Bronchial epithelial cell (primary cell): ENCODE data around the gene WFDC5. TPM values are rescaled to one million over a fixed set of nuclear protein-coding genes. Genes with fewer than 3 reads are reported as not detected.

Experiments
- DNase-seq: peaks from one replicate; pipeline ENCODE4 v3.0.0-alpha.2; 2010; ENCODE audit warnings: low read depth
- FAIRE-seq: peaks from 2 replicates; lab custom pipeline; 2011; peaks lifted over from hg19 to GRCh38; lab: Jason Lieb, UNC
- H3K27me3 ChIP-seq: 2 replicates; pipeline ENCODE4 v1.5.1; 2011; ENCODE audit warnings: low read length; ENCODE audit not compliant: control insufficient read depth, insufficient read depth
- H3K36me3 ChIP-seq: 2 replicates; pipeline ENCODE4 v1.5.1; 2011; ENCODE audit warnings: low read length; ENCODE audit not compliant: control insufficient read depth, insufficient read depth
- H3K4me3 ChIP-seq: 2 replicates; pipeline ENCODE4 v1.5.1; 2011; ENCODE audit warnings: mild to moderate bottlenecking, low read depth, low read length, control low read depth
- CTCF ChIP-seq: IDR thresholded peaks from 2 replicates; pipeline ENCODE4 v1.5.1; 2011; ENCODE audit warnings: mild to moderate bottlenecking, moderate library complexity, low read length, control low read depth, inconsistent platforms; ENCODE audit not compliant: insufficient read depth, severe bottlenecking
- total RNA-seq: library from RNA; depleted of rRNA; stranded (reverse); fragments of >200 nt; gene quantifications from 2 replicates; pipeline ENCODE4 v1.2.1, GENCODE V29; 2014

WFDC5 gene
- total RNA-seq, 1 donor from 2014 or later: 0.79 TPM

DNA sequence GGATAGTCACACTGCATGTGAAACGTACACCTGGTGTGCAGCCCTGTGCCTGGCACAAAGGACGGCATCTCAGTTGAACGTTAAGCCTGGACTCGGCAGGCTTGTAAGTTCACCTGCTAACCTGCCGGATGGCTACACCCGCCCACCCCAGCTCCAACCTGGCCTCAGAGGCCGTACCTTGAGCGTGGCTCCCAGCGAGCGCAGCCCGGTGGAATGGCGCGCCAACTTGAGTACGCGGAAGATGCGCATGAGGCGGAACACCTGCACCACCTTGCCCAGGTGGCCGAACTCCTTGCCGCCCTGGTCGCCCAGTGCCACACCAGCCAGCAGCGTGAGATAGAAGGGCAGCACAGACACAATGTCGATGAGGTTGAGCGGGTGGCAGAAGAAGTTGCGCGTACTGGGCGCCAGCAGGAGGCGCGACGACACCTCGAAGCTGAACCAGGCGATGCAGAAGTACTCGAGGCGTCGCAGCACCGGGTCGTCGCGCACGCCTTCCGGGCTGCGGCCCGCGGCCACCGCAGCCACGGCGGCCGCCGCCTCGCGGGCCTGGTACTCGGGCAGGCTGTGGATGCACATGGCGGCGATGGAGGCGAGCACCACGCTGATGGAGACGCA lies 17.4 kb downstream of the WFDC5 start:
- DNase-seq (no peak), FAIRE-seq (no peak)
- H3K4me3 ChIP-seq: peak overlapping the region; percentile 10
- peaks cover 10% of the 10 kb centered on the region for H3K27me3 ChIP-seq
- H3K36me3 ChIP-seq: no peaks in the 10 kb centered on the region
- TF ChIP-seq CTCF: peak; percentile 62

DNA sequence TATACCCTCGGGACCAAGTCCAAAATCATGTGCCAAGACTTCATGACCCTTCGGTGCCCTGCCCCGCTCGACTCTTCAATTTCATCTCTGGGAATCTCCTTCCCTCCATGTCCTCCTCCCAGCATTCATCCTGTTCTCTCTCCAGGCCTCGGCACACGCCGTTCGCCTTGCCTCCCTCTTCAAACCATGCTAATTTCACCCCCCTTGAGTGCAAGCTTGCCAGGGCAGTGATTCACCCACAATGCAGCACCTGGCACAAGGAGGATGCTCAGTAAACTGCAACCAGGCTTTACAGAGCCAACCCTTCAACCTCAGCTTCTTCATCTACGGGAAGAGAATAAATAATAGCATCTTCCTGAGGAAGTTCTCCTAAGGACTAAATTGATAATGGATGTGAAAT lies 18.2 kb downstream of the WFDC5 start:
- Histone ChIP-seq H3K27me3 (peaks cover 10% of the 10 kb centered on the region), H3K4me3 (no peak overlapping the region), H3K36me3 (no peaks in the 10 kb centered on the region)
- DNase-seq (no peak), FAIRE-seq (no peak)
- TF ChIP-seq CTCF: no peak

- TF ChIP-seq CTCF: peak; percentile 85
- FAIRE-seq: no peak
- H3K4me3 ChIP-seq: no peak overlapping the region
- H3K27me3 ChIP-seq: peaks cover 10% of the 10 kb centered on the region
- H3K36me3 ChIP-seq: no peaks in the 10 kb centered on the region
- peak; percentile 61 for DNase-seq
These were observed 19.2 kb downstream of the WFDC5 start for GRCh38 chr20:45095805-45096238.

DNA sequence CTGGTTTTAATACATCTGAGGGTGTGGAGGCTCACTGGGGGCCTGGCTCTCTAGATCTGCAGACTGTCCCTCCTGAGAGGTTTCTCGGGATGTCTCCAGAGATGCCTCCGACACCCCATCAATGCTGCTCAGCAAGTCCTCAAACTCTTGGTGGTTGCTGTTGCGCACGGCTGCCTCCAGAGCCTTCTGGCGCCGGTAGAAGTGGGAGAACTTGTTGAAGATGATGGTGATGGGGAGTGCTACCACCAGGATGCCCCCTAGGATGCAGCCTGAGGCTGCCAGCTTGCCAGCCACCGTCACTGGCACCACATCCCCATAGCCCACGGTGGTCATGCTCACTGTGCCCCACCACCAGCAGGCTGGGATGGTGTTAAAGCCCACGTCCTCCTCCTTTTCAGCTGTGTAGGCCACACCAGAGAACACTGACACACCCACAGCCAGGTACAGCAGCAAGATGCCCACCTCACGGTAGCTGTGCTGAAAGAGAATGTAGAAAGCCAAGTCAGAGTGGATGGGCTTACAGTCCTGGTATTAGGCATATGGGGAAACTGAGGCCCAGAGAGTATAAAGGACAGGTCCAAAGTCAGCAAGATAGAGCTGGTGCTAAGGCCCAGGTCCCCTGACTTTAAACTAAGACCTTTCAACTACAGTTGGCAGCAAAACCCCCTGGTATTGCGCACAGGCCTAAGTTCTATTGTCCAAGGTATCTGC lies 20.0 kb downstream of the WFDC5 start:
- H3K4me3 ChIP-seq: no peak overlapping the region
- FAIRE-seq: no peak
- TF ChIP-seq CTCF: no peak

DNA sequence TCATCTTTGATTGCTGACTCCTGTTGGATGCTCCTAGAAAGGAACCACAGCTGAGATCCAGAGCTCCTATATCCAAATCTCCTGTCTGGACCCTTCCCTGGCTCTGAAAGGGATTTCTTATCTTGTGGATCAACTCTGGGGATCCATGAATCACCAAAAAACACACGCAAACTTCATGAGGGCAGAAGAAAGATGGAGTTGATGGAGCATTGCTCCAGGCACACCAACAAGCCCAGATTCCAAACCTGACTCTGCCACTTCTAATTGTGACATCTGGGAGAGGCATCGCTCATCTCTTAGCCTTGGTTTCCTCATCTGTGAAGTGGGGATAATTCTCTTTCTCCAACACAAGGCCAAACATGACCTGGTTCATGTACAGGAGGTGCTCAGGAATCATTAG lies 20.8 kb downstream of the WFDC5 start:
- Histone ChIP-seq H3K27me3 (peaks cover 10% of the 10 kb centered on the region), H3K4me3 (no peak overlapping the region), H3K36me3 (no peaks in the 10 kb centered on the region)
- FAIRE-seq (no peak), DNase-seq (no peak)
- no peak for TF ChIP-seq CTCF

More for the DNA sequence above, 20.0 kb downstream of the WFDC5 start:
- DNase-seq: no peak
- peaks cover 10% of the 10 kb centered on the region for H3K27me3 ChIP-seq
- H3K36me3 ChIP-seq: no peaks in the 10 kb centered on the region
